ENCODE results near the gene EFHC2.

EFHC2 gene

DNA sequence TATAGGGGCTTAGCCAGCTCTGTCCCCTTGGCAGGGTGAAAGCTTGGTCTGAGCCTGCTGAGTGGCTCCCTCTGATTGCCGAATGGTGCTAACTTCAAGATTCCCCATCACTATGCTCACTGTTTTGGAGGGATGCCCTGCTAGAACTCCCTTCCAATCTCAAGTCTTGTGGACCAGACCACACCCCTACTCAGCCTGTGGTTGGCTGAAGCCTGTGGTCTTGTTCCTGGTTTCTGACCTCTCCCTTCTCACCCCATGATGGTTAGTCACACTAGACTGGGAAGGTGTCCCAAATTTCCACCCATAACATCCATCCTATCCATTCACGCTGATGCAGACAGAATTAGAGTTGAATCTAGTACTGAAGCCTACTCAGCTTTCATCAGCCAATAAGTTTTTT, 185.6 kb downstream of the EFHC2 start:
- in situ Hi-C loops (cut with MboI; ENCODE audit: low sequenced_read_pairs): no loop called here

DNA sequence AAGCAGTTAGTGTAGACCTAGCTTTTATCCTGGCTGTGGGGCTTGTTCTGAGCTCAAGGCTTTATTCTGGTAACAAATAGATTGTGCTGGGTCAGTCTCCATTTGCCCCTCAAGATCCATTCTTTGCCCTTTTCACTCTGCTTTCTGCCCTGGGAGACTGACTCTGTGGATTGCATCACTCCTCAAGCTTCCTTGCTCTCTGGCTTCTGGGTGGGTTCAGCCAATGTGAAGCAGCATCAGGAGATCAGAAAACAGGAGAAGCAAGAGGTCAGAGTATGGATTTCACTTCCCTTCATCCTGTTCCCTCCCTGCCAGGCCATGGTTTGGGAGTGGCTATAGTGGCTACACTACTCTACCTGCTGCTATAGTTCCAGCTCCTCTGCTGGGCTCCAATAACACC, 186.2 kb downstream of the EFHC2 start:
- in situ Hi-C loops (cut with MboI; ENCODE audit: low sequenced_read_pairs): no loop called here

DNA sequence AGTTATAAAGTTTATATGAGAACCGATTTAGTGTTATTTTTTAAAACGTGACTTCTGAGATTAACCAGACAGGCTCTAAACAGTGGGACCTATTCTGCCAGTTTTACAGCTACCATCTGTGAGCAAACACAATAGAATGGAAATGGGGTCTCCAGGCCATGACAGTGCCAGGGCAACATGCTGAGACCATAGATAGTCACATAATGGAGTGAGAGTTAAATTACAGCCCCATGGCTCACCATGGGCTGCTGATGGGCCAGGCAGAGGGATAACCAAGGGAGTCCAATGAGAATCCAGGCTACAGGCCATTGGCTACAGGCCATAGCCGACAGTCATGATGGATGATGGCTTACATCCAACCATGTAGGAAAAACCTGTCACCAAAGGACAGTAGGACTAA, 186.7 kb downstream of the EFHC2 start:
- in situ Hi-C loops (cut with MboI; ENCODE audit: low sequenced_read_pairs): no loop called here

DNA sequence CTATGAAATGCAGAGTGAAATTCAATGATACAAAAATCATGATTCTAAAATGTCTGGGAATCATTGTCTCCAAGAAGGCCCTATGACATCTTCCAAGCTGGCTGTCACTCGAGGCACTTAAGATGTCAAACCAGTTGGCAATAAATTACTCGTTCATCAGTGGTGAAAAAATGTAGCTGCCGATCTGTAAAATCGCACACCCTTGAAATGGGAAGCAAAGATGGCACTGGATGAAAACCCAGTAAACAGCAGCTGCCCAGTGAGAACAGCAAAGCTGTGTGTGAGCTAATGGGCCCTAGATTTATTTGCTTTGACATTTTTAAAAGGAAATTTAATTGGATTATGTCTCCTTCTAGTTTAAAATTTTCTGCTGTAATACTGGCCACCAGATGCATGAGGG, 188.3 kb downstream of the EFHC2 start:
- in situ Hi-C loops (cut with MboI; ENCODE audit: low sequenced_read_pairs): no loop called here

DNA sequence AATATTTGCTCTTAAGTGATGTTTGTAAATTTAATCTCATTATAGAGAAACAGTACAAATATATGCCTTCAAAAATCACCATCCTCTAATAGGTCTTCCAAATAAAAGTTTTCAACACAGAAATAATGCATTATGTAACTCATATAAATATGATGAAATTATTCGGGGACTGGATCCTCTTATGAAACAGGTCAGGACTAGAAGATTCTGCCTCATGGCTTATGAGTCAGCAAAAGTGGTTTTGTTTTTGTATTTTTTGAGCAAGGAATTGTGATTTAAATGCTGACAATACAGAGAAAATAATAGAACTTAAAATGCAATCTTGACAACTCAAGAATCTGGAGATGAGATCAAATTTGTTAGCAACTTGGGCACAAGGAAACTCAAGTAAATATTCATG, 190.6 kb downstream of the EFHC2 start:
- in situ Hi-C loops (cut with MboI; ENCODE audit: low sequenced_read_pairs): no loop called here

DNA sequence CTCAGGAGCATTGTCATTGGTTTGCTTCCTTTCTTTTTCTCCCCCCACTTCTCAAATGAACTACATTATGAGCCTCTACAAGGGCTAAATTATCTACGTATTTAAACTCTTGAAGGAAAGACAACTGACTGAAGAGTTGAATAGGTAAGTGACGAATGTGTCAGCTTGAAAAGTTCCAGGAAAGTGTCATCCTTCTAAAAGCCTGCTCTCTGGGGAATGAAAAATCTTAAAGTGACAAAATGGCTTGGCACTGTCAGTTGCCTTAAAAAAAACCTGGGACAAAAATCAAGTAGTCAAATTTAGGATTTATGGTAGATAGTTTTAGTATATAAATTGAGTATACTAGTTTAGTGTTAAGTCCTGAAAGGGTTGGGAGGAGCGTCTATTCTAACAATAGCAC, 196.3 kb downstream of the EFHC2 start:
- in situ Hi-C loops (cut with MboI; ENCODE audit: low sequenced_read_pairs): no loop called here

DNA sequence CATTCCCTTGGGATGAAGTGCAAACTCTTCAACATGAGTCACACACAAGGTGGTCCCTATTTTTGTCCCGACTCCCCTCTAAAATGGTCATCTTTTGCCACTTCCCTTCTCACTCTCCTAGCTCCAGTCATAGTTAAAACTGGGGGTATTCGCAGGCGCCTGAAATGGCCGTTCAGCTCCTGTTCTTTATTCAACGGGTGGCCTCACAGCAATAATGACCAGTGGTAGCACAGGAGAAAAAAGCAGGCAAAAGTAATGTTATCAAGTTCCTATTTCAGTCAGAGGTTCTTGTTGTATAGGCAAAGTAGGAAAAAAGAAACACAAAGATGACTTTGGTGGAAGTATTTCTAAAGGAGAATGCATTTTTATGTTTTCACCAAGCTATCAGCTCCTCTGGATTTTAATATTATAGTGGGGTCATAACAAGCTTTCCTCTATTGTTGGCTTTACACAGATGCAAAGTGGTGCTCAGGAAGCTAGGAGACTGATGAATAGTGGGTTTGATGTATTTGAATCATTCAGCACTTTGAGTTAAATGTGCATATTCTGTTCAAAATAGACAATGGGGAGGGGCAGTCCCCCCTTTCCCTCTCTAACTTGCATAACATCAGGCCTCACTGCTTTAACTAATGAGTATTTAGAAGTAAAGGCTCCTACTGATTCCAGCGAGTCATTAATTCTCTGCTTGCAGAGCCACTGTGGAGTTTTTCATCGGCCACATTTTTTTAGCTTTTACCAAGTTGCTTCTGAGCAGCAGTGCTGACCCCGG, 199.1 kb downstream of the EFHC2 start:
- in situ Hi-C loops (cut with MboI; ENCODE audit: low sequenced_read_pairs): no loop called here

DNA sequence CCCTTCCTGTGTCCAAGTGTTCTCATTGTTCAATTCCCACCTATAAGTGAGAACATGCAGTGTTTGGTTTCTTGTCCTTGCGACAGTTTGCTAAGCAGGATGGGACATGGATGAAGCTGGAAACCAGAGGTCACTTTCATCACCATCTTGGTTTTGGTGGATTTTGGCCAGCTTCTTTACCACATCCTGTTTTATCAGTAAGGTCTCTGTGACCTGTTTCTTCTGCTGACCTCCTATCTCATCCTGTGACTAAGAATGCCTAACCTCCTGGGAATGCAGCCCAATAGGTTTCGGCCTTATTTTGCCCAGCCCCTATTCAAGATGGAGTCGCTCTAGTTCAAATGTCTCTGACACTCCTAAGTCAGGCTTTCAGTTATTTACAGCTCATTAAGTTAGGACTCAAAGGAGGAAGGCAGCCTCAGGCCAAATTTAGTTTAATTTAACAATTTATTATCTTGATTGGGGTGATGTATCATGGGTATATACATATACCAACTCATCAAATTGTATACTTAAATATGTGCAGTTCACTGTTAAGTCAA, 200.3 kb downstream of the EFHC2 start:
- in situ Hi-C loops (cut with MboI; ENCODE audit: low sequenced_read_pairs): no loop called here

DNA sequence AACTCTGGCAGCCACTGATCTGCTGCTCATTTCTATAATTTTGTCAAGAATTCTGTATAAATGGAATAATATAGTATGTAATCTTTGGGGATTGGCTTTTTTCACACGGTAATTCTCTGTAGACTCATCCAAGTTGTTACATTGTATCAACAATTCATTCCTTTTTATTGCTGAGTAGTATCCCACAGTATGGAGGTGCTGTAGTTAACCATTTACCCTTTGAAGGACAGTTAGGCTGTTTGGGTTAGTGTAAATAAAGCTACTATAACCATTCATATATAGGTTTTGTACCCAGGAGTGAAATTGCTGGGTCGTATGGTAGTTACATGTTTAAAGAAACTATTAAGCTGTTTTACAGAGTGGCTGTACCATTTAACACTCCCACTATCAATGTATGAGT, 213.3 kb downstream of the EFHC2 start:
- in situ Hi-C loops (cut with MboI; ENCODE audit: low sequenced_read_pairs): no loop called here

DNA sequence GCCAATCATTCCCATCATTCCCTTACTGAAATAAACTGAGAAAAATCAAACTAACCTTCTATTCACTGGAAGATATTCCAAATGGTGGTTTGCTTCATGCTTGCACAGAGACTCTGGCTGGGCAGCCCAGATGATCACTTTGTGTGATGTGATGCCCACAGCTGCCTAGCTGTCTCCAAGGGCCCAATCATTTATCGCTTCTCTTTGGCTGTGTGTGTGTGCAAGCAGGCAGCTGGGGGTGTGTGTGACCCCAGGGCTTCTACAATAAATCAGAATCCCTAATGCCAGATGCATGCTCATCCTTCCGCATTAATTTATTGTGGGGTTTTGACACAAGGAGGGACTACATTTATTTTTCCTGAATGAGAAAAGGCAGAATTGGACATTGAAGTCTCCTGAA, 230.1 kb downstream of the EFHC2 start:
- in situ Hi-C loops (cut with MboI; ENCODE audit: low sequenced_read_pairs): no loop called here

DNA sequence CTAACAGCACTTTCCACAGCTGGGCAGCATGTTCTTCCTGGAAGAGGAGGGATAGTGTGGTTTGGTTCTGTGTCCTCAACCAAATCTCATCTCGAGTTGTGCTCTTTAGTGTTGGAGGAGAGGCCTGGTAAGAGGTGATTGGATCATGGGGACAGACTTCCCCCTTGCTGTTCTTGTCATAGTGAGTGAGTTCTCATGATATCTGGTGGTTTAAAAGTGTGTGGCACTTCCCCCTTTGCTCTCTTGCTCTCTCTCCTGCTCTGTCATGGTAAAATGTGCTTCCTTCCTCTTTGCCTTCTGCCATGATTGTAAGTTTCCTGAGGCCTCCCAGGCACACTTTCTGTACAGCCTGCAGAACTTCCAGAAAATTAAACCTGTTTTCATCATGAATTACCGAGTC, 236.6 kb downstream of the EFHC2 start:
- in situ Hi-C loops (cut with MboI; ENCODE audit: low sequenced_read_pairs): no loop called here

DNA sequence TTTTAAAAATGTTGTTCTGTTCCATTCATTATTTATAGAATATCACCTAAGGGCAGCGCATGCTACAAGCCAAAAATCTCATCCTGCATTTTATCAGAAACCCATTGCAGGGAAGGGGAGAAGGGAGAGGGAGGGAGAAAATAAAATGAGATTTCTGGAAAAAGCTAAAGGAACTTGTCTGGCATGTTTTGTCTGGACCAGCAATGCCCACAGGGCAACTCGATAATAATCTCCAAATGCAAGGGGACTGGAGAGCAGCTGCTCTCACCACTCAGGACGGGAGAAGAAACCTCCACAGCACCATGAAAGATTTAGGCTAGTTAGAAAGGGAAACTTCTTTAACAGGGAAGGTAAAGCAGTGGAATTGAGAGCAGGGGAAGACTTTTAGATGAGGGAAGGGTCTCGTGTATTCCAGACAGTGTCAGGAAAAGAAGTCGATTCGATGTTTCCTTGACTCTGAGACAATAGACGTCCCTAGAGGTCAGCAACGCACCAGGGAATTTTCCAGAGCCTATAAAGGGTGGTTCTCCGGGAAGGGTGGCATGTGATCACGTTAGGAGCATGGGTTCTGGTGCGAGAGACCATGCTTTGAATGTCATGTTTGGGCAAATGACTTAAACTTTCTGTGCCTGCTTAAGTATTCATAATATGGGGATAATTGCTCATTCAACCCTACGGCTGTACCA, 238.1 kb downstream of the EFHC2 start:
- in situ Hi-C loops (cut with MboI; ENCODE audit: low sequenced_read_pairs): no loop called here

DNA sequence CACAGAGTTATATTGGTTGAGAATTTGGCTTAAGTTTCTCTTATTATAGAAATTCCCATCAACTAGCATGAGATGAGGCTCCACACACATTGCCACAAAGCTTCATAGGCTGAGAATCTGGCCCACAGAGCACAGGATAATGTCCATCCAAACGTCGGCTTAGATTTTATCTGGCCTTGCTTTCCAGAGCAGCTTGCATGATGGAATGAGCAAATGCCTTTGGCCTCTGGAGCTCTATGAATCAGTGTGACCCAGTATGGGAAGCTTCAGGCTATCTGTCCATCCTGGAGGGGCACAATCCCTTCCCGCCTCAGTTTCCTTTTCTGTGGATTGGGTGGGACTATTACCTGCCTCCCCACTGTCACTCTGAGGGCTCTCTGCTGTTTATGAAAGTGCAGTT, 238.8 kb downstream of the EFHC2 start:
- in situ Hi-C loops (cut with MboI; ENCODE audit: low sequenced_read_pairs): no loop called here

DNA sequence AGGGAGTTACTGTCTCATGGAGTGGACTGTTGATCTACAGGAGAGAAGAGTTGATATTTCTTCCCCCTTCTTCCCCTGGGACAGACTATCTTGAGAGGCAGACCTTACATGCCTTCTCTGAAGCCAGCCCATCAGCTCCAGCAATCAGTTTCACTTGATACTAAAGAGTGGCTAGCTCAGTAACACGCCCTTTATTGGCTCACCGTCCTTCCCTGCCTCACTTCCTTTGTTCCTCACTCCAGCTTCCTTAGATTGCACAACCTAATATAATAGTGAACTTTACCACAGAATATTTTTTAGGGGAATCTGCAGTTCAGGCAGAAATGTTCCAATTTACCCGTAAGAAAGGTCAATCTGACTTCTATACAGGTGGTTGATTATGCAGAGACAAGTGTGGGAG, 242.2 kb downstream of the EFHC2 start:
- in situ Hi-C loops (cut with MboI; ENCODE audit: low sequenced_read_pairs): no loop called here

DNA sequence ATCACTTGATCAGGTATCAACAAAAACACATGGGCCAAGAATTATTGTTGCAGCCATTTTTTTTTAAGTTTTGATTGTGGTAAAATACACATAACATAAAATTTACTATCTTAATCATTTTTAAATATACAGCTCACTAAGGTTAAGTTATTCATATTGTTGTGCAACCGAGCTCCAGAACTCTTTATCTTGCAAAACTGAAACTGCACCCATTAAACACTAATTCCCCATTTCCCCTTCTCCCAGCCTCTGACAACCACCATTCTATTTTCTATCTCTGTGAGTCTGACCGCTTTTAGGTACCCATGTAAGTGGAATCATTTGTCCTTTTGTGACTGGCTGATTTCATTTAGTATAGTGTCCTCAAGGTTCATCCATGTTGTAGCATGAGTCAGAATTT, 244.1 kb downstream of the EFHC2 start:
- in situ Hi-C loops (cut with MboI; ENCODE audit: low sequenced_read_pairs): no loop called here

Measured in HL-60/S4 (cell line).